ENCODE results near the gene TMCC2.

- TF ChIP-seq CTCF (IDR thresholded peaks at IDR 0.05) (peak; percentile 95 to 97 (median 96)), POLR2A (IDR thresholded peaks at IDR 0.05) (no peak)
Observed at GRCh38 chr1:205273551-205273982, 45.8 kb downstream of the TMCC2 start.

All from testis (tissue), 2 donors.